Measurements from ENCODE around the gene CTNND2.

Gene CTNND2

GRCh38 chr5:10985091-10985720, 919.0 kb downstream of the CTNND2 start:
- DNase-seq (ENCODE audit: low spot score) = no peak

DNA sequence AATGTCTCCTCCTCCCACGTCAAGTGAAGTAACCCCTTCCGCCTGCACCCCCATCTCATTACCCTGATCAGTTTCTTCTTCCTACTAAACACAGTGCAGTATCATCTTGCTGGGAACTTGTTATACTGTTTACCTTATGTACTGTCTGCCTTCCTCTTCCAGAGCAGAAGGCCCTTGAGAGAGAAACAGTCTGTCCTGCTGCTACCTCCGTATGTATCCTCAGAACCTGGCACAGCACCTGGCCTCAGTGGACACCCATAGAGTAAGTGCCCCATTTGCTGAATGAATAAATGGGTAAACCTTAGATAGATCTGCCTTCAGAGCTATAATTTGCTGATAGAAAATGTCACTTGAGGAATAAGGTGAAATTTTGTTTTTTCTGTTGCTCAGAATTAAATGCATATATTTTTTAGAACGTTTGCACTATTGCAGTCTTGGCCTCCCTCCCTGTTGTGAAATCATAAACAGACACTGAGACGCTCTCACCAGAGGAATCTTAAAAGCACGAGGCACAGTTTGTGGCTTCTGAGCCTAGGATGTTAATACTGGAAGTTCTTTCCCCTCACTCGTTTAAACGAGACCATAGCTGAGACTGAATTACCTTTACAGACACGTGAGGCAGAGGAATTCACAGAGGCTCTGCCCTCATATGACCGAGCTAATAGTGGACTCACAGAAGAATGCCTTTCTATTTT, 920.1 kb downstream of the CTNND2 start:
- DNase-seq (ENCODE audit: low spot score) = no peak

- no peak for DNase-seq (ENCODE audit: low spot score)
Measured at GRCh38 chr5:10982626-10983025, 921.6 kb downstream of the CTNND2 start.

- no peak for DNase-seq (ENCODE audit: low spot score)
Measured at GRCh38 chr5:10981932-10982331, 922.3 kb downstream of the CTNND2 start.

DNA sequence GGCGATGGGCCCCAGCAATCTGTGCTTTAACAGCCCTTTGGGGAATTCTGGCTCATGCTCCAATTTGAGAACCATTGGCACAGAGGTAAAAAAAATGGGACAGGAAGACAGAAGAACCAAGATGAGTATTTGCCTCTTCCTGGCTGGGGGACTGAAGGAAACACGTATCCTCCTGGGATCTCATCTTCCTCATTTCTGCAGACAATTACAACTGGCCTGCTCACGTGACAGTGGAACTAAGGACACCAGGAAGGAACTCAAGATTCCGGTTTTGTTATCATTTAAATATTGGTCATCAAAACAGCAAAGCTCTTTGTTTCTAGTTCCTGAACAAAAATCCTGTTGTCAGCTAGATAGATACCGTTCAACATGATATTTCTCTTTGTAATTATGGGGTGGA, 927.2 kb downstream of the CTNND2 start:
- no peak for DNase-seq (ENCODE audit: low spot score)

DNA sequence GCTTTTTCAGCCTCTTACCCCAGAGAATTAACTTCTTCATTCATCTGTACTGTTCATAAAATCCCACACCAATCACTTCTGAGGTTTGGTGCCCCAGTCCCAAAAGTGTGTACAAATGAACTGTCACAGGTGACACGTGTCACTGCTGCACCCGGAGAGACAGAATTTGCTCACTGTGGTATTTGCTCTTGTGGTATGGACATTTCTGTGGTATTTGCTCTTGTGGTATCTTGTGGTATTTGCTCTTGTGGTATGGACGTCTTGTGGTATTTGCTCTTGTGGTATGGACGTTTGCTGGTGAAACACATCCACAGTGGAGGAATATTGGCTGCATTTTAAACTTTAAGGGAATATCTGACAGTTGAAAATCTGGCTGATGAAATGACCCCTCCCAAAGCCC, 928.3 kb downstream of the CTNND2 start:
- DNase-seq (ENCODE audit: low spot score) = no peak

DNA sequence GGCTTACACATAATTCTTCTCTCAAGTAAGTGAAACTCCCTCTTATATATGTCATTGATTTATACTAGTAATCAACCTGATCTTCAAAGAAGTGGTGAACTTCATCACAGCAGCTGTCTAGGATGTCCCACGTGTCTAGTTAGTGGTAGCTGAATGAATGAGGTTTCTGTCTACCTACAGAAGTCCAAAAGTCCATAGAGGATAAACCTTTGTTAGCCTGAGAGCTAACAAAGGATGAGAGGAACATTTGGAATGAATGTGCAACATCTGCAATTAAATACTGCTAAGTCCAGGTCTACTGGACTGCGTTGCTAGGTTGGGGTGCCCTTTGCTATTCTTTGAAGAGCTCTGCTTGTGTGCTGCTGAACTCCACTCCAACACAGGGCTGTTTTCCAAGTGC, 929.4 kb downstream of the CTNND2 start:
- no peak for DNase-seq (ENCODE audit: low spot score)

- no peak for DNase-seq (ENCODE audit: low spot score)
Measured at GRCh38 chr5:10973316-10973715, 930.9 kb downstream of the CTNND2 start.

GRCh38 chr5:10969684-10970180, 934.5 kb downstream of the CTNND2 start:
- DNase-seq (ENCODE audit: low spot score) = no peak

DNA sequence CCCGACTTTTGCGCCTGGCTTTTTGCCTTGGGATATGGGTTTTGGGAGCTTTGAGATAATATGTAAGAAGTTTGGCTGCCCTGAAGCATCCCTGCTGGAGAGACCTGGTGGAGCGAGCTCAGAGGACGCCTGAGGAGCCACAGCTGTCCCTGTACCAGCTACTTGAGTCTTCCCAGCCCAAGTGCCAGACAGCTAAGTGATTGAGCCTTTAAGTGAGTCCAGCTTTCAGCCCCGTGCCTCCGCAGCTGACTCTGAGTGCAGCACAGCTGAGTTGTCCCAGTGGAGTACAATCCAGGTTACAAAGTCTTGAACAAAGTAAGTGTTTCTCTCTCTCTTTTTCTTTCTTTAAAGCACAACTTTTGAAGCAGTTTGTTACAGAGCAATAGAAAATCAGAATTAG, 939.4 kb downstream of the CTNND2 start:
- DNase-seq (ENCODE audit: low spot score) = no peak

- no peak for DNase-seq (ENCODE audit: low spot score)
Measured at GRCh38 chr5:10958728-10959127, 945.5 kb downstream of the CTNND2 start.

DNA sequence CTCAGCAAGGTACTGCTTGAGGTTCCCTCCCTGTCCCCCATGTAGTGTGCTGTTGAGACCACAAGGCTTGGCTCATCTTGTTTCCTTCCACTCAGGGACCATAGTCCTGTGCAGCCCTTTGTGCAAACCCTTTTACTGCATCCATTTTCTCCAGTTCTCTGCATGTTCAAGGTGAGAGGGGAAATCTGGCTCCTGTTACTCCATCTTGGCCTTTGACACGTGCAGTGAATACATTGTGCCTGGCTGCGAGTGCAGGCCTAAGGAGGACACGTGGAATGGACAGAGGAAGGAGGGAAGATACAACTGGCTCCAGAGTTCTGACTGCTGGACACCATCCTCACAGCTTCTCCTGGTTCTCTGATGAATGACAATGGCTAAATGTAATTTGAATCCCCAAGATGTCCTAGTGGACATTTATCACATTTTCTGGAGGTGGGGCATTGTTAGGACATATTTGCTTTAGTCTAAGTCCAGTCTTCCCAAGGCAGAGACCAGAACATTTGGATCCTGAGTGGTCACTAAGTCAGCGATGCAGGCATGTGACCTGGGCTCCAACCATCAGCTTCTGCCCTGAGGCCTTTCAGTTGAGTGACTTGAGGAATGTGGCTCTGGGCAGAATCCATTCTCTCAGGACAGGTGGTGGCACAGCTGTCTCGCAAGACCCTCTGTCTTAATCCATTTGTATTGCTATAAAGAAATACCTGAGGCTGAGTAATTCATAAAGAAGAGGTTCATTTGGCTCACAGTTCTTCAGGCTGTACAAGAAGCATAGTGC, 954.2 kb downstream of the CTNND2 start:
- DNase-seq (ENCODE audit: low spot score) = no peak

- DNase-seq (ENCODE audit: low spot score) = no peak
Measured at GRCh38 chr5:10946050-10946449, 958.2 kb downstream of the CTNND2 start.

- DNase-seq (ENCODE audit: low spot score) = no peak
Measured at GRCh38 chr5:10941900-10942299, 962.3 kb downstream of the CTNND2 start.

- DNase-seq (ENCODE audit: low spot score) = no peak
Measured at GRCh38 chr5:10936081-10936855, 968.0 kb downstream of the CTNND2 start.

DNA sequence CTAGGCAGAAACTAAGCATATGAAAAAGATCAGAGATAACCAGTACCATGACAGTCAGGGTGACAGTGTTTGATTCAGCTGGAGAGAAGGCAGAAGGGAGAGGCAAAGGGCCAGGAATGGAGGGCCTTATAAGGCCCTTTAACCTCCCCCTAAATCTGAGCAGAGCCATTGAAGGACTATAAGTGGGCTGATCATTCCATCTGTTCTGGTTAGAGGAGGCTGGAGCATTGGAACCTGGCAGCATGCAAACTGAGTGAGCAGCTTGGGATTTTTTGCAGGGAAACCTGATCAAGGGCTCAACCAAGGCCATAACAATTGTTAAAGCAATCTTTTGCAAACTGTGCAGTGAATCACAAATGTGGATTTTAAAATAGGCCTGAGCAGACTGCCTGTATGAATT, 968.7 kb downstream of the CTNND2 start:
- no peak for DNase-seq (ENCODE audit: low spot score)

DNA sequence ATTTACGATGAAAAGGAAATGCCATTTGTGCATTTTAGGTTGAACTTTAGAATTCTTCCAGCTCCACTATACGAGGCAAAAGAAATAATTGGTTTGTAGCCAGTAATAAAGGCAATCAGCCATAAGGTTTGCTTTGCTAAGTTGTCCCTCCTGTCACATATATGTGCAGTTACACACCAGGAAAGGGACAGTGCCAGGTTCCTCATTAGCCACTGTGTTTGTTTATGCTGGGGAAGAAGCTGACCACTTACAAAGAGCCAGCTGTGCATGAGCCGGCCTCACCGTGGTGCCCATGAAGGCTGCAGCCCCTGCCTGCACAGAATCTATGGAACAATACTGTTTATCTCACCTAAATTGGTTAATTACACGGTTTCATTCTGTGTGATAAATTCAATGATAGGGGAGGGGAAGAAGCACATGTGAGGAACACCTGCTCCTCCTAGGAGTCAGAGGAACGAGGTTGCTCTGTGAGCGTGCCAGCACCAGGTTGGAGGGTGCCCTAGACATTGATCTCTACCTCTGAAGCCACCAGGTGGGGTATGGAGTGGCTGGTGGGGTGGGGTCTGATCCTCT, 969.4 kb downstream of the CTNND2 start:
- no peak for DNase-seq (ENCODE audit: low spot score)

- DNase-seq (ENCODE audit: low spot score) = no peak
Measured at GRCh38 chr5:10933121-10933520, 971.1 kb downstream of the CTNND2 start.

DNA sequence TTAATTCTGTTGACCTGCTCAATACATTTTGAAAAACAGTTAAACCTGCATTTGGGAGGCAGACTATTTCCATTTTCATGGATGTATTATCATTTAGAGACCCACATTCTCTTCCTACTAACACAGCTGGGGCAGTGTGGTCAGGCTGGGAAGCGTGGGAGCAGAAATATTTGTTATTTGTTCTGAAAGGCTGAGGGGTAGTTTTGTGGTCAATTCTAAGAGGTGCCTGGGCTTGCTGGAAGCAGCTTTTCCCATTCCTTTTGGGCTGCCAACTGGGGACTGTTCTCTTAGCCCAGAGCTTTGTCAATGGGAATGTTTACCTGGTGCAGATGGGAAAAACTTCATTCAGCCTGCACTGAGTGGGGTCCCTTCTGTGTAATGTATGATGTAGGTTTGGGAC, 971.8 kb downstream of the CTNND2 start:
- no peak for DNase-seq (ENCODE audit: low spot score)

- DNase-seq (ENCODE audit: low spot score) = no peak
Measured at GRCh38 chr5:10927608-10928007, 976.6 kb downstream of the CTNND2 start.

DNA sequence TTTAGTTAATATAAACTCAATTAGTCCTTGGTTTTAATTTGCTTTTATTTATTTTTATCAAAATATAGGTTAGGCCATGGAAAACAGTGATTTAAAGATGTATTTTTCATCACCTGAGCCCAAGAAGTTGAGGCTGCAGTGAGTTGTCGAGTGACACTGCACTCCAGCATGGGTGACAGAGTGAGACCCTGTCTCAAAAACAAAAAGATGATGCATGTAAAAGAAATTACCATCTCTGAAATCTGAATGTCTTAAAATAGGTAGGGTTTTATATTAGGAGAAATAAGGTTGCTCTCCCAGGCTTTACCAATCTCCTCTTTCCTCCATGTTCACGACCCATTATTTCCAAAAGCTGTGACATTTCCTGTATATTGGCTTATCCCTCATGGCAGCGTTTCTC, 980.9 kb downstream of the CTNND2 start:
- DNase-seq (ENCODE audit: low spot score) = no peak
